Panc1 (cell line): ENCODE measurements around the gene XYLT1.
"Not testable (repeated sequence)": the region's sequence is repeated elsewhere in the genome, so short reads cannot be mapped to it uniquely, and the experiment has no call there.

Experiments used
- POLR2AphosphoS5 ChIP-seq: IDR thresholded peaks from 2 replicates; pipeline ENCODE4 v1.6.1; 2012; ENCODE audit warnings: mild to moderate bottlenecking, low read depth, low read length, moderate library complexity
- SIN3A ChIP-seq: IDR thresholded peaks from 2 replicates; pipeline ENCODE4 v1.6.1; 2012; ENCODE audit warnings: low read depth, mild to moderate bottlenecking, low read length, moderate library complexity, borderline replicate concordance; ENCODE audit not compliant: insufficient read depth
- TCF7L2 ChIP-seq: IDR thresholded peaks from 2 replicates; pipeline ENCODE4 v1.6.1; 2011; ENCODE audit warnings: mild to moderate bottlenecking, low read depth, low read length, inconsistent platforms
- TF ChIP-seq, protein P1 (sequence below): fragments of 450-650 bp; IDR thresholded peaks from 2 replicates; pipeline ENCODE4 v1.5.1; 2017; ENCODE audit warnings: mild to moderate bottlenecking
- TF ChIP-seq, protein P2 (sequence below), 2 experiments: IDR thresholded peaks; 2 replicates each; pipeline ENCODE4 v1.6.1; 2011 to 2012; ENCODE audit warnings: low read depth in 2 of 2, control low read depth in 1 of 2, low read length in 1 of 2, mild to moderate bottlenecking in 1 of 2, moderate library complexity in 1 of 2; ENCODE audit not compliant: insufficient read depth in 1 of 2

DNA sequence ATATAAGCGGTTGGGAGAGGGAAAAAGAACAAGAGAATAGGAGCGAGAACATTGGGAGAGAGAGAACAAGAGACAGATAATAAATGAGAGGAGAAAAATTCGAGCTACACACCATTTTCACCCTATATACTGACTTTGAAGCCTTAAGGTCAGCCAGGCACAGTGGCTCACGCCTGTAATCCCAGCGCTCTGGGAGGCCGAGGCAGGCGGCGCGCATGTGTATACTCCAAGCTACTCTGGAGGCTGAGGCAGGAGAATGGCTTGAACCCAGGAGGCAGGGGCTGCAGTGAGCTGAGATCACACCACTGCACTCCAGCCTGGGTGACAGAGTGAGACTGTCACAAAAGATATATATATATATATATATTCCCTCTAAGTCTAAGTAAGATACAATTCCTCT, 164.5 kb downstream of the XYLT1 start:
- TF ChIP-seq, protein P1, sequence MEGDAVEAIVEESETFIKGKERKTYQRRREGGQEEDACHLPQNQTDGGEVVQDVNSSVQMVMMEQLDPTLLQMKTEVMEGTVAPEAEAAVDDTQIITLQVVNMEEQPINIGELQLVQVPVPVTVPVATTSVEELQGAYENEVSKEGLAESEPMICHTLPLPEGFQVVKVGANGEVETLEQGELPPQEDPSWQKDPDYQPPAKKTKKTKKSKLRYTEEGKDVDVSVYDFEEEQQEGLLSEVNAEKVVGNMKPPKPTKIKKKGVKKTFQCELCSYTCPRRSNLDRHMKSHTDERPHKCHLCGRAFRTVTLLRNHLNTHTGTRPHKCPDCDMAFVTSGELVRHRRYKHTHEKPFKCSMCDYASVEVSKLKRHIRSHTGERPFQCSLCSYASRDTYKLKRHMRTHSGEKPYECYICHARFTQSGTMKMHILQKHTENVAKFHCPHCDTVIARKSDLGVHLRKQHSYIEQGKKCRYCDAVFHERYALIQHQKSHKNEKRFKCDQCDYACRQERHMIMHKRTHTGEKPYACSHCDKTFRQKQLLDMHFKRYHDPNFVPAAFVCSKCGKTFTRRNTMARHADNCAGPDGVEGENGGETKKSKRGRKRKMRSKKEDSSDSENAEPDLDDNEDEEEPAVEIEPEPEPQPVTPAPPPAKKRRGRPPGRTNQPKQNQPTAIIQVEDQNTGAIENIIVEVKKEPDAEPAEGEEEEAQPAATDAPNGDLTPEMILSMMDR, result not testable (repeated sequence)
- not testable (repeated sequence) for TF ChIP-seq POLR2AphosphoS5, TCF7L2, SIN3A
- TF ChIP-seq, protein P2, sequence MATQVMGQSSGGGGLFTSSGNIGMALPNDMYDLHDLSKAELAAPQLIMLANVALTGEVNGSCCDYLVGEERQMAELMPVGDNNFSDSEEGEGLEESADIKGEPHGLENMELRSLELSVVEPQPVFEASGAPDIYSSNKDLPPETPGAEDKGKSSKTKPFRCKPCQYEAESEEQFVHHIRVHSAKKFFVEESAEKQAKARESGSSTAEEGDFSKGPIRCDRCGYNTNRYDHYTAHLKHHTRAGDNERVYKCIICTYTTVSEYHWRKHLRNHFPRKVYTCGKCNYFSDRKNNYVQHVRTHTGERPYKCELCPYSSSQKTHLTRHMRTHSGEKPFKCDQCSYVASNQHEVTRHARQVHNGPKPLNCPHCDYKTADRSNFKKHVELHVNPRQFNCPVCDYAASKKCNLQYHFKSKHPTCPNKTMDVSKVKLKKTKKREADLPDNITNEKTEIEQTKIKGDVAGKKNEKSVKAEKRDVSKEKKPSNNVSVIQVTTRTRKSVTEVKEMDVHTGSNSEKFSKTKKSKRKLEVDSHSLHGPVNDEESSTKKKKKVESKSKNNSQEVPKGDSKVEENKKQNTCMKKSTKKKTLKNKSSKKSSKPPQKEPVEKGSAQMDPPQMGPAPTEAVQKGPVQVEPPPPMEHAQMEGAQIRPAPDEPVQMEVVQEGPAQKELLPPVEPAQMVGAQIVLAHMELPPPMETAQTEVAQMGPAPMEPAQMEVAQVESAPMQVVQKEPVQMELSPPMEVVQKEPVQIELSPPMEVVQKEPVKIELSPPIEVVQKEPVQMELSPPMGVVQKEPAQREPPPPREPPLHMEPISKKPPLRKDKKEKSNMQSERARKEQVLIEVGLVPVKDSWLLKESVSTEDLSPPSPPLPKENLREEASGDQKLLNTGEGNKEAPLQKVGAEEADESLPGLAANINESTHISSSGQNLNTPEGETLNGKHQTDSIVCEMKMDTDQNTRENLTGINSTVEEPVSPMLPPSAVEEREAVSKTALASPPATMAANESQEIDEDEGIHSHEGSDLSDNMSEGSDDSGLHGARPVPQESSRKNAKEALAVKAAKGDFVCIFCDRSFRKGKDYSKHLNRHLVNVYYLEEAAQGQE (IDR thresholded peaks at IDR 0.05; ENCODE audit: insufficient read depth in 1 of 2, low read depth in 2 of 2, low read length in 1 of 2), result not testable (repeated sequence)
